IMR-90 (cell line): ENCODE data around the gene SSH2.
"Not testable (repeated sequence)": the region's sequence is repeated elsewhere in the genome, so short reads cannot be mapped to it uniquely, and the experiment has no call there.

Source experiments
- CTCF ChIP-seq: conservative IDR thresholded peaks from 2 replicates; pipeline ENCODE4 v1.5.1; 2012; ENCODE audit warnings: mild to moderate bottlenecking, low read depth, low read length, improper control_type of control experiment
- MAZ ChIP-seq: IDR thresholded peaks from 2 replicates; pipeline ENCODE4 v1.6.1; 2012; ENCODE audit warnings: low read depth, mild to moderate bottlenecking, low read length, improper control_type of control experiment, moderate library complexity, borderline replicate concordance
- POLR2A ChIP-seq: IDR thresholded peaks from 2 replicates; pipeline ENCODE4 v1.6.1; 2012; ENCODE audit warnings: mild to moderate bottlenecking, low read depth, low read length
- RAD21 ChIP-seq: IDR thresholded peaks from 2 replicates; pipeline ENCODE4 v1.6.1; 2012; ENCODE audit warnings: low read length, improper control_type of control experiment
- TF ChIP-seq, protein P1 (sequence below): fragments of 150-350 bp; IDR thresholded peaks from 2 replicates; pipeline ENCODE4 v1.6.1; 2016; ENCODE audit warnings: low read depth, mild to moderate bottlenecking, low read length, moderate library complexity, borderline replicate concordance

DNA sequence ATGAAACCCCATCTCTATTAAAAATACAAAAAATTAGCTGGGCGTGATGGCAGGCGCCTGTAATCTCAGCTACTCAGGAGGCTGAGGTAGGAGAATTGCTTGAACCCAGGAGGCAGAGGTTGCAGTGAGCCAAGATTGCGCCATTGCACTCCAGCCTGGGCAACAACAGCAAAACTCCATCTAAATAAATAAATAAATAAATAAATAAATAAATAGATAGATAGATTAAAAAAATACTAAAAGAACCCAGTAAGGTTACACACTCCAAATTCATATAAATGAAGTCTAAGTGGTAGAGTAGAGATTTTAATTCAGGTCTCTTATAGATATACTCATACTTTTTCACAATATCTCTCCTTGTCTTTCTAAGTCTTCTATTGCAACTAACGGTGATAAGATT lies 65.9 kb downstream of the SSH2 start:
- TF ChIP-seq CTCF, POLR2A, MAZ, RAD21: not testable (repeated sequence)
- TF ChIP-seq, protein P1, sequence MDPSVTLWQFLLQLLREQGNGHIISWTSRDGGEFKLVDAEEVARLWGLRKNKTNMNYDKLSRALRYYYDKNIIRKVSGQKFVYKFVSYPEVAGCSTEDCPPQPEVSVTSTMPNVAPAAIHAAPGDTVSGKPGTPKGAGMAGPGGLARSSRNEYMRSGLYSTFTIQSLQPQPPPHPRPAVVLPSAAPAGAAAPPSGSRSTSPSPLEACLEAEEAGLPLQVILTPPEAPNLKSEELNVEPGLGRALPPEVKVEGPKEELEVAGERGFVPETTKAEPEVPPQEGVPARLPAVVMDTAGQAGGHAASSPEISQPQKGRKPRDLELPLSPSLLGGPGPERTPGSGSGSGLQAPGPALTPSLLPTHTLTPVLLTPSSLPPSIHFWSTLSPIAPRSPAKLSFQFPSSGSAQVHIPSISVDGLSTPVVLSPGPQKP: not testable (repeated sequence)
